Transverse colon (tissue), 4 donors: ENCODE results near the gene GPC1.

Experiments used
- POLR2A ChIP-seq: fragments of 450-650 bp; IDR thresholded peaks from one replicate; pipeline ENCODE4 v1.6.1; 2016; ENCODE audit warnings: antibody characterized with exemption, mild to moderate bottlenecking, moderate library complexity
- POLR2AphosphoS5 ChIP-seq, 3 donors: sonication (generic); formaldehyde crosslinking; IDR thresholded peaks; one replicate each; pipeline ENCODE4 v1.6.1; 2016; ENCODE audit warnings: antibody characterized with exemption in 3 of 3
- TF ChIP-seq, protein P1 (sequence below), 5 experiments: fragments of 200-600 bp in 3 of 5; fragments of 450-650 bp in 2 of 5; sonication (generic) in 3 of 5; IDR thresholded peaks; 1 replicate in 2 of 5; 2 replicates in 3 of 5; pipeline ENCODE4 v1.5.1; 2016 to 2017; ENCODE audit warnings: antibody characterized with exemption in 5 of 5, inconsistent platforms in 3 of 5, mild to moderate bottlenecking in 2 of 5, moderate library complexity in 1 of 5

DNA sequence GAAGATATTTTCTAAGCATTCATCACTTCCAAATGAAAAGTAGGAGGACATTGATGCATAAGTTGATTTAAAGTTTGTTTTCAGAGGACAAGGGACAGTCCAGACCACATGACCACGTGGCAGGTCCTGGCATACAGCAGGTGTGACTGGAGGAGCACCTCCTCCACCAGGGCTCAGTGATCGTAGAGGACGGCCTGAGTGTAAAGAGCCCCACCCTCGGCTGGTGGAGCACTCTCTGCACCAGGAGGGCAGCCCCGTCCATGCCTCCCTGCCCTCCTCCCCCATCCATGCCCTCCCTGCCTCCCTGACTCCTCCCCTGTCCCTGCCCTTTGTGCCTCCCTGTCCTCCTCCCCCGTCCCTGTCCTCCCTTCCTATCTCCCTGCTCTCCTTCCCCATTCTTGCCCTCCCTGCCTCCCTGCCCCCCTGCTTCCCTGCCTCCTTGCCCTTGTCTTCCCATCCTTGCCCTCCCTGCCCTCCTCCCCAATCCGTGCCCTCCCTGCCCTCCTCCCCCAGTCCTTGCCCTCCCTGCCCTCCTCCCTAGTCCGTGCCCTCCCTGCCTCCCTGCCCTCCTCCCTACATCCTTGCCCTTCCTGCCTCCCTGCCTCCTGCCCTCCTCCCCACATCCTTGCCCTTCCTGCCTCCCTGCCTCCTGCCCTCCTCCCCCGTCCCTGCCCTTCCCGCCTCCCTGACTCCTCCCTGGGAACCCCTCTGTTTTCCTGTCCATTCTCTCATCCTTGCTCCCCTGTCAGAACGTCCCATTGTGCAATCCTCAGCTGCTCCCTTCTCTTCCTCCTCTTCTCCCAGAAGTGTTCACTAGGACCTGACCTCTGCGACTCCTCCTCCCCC lies 74.4 kb downstream of the GPC1 start:
- TF ChIP-seq, protein P1, sequence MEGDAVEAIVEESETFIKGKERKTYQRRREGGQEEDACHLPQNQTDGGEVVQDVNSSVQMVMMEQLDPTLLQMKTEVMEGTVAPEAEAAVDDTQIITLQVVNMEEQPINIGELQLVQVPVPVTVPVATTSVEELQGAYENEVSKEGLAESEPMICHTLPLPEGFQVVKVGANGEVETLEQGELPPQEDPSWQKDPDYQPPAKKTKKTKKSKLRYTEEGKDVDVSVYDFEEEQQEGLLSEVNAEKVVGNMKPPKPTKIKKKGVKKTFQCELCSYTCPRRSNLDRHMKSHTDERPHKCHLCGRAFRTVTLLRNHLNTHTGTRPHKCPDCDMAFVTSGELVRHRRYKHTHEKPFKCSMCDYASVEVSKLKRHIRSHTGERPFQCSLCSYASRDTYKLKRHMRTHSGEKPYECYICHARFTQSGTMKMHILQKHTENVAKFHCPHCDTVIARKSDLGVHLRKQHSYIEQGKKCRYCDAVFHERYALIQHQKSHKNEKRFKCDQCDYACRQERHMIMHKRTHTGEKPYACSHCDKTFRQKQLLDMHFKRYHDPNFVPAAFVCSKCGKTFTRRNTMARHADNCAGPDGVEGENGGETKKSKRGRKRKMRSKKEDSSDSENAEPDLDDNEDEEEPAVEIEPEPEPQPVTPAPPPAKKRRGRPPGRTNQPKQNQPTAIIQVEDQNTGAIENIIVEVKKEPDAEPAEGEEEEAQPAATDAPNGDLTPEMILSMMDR (IDR thresholded peaks at IDR 0.05), result no peak
- TF ChIP-seq POLR2A (no peak), POLR2AphosphoS5 (IDR thresholded peaks at IDR 0.05) (no peak)
